OCI-LY7 (cell line): ENCODE results near the gene DIP2C.

Experiments used
- EZH2phosphoT487 ChIP-seq: fragments of 200-600 bp; sonication (generic); IDR thresholded peaks from 2 replicates; pipeline ENCODE4 v1.6.1; 2018; ENCODE audit warnings: low read depth, borderline replicate concordance, mild to moderate bottlenecking, mixed run types, antibody characterized with exemption, low read length, moderate library complexity, mixed read lengths
- TF ChIP-seq, protein P1 (sequence below): fragments of 200-600 bp; sonication (generic); conservative IDR thresholded peaks from 2 replicates; pipeline ENCODE4 v1.5.1; 2014; ENCODE audit warnings: mild to moderate bottlenecking, antibody characterized with exemption, low read length, moderate library complexity, mixed read lengths

DNA sequence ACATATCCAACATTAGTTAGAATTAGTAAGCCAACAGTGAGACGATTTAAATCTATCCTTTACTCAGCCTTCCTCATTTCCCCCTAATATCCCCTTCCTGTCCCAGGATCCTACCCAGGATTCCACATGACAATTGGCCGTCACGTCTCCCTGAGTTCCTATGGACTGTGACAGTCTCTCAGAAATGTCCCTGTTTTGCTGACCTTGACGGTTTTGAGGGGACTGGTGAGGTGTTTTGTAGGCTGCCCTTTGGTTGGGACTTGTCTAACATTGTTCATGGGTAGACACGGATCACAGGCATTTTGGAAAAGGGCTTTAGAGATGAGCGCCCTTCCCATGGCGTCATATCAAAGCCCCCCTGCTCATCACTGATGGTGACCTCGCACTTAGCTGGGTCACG, 391.4 kb downstream of the DIP2C start:
- TF ChIP-seq, protein P1, sequence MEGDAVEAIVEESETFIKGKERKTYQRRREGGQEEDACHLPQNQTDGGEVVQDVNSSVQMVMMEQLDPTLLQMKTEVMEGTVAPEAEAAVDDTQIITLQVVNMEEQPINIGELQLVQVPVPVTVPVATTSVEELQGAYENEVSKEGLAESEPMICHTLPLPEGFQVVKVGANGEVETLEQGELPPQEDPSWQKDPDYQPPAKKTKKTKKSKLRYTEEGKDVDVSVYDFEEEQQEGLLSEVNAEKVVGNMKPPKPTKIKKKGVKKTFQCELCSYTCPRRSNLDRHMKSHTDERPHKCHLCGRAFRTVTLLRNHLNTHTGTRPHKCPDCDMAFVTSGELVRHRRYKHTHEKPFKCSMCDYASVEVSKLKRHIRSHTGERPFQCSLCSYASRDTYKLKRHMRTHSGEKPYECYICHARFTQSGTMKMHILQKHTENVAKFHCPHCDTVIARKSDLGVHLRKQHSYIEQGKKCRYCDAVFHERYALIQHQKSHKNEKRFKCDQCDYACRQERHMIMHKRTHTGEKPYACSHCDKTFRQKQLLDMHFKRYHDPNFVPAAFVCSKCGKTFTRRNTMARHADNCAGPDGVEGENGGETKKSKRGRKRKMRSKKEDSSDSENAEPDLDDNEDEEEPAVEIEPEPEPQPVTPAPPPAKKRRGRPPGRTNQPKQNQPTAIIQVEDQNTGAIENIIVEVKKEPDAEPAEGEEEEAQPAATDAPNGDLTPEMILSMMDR = no peak
- no peak for TF ChIP-seq EZH2phosphoT487
